ENCODE measurements around the gene RAPGEF5. TPM values are rescaled to one million over a fixed set of nuclear protein-coding genes. Genes with fewer than 3 reads are reported as not detected.

Gene RAPGEF5
- total and polyA plus RNA-seq, 2 experiments from 2014 or later: 0.11 to 0.86 TPM

DNA sequence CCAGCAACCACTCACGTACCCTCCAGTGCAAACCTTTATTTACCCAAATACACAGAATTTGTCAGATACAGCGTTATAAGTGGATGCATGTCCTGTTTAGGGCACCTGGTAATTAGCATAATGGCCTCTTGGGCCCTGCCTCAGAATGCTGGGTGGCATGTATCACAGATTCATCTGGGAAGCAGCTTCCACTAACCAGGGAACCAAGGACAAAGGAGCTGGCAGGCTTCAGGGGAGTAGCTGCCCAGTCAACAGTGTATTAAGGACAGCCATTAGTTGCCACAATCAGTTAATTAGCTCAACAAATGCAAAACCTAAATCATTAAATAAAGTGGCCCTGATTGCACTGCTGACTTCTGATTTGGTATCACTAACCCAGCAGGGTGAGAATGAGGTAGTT, 105.7 kb downstream of the RAPGEF5 start:
- Histone ChIP-seq H3K36me3 (ENCODE audit: low read depth) (no peaks in the 10 kb centered on the region), H4K20me1 (ENCODE audit: insufficient read depth) (no peaks in the 10 kb centered on the region), H3K4me1 (ENCODE audit: insufficient read depth) (no peaks in the 10 kb centered on the region), H2AFZ (no peak overlapping the region), H3K9me2 (ENCODE audit: insufficient read depth) (no peaks in the 10 kb centered on the region), H3F3A (ENCODE audit: insufficient read depth) (no peaks in the 10 kb centered on the region), H3K9me3 (ENCODE audit: low read depth) (no peaks in the 10 kb centered on the region), H3K27ac (no peak overlapping the region), H3K4me2 (ENCODE audit: unreplicated experiment) (no peak overlapping the region), H3K79me2 (ENCODE audit: insufficient read depth) (no peaks in the 10 kb centered on the region), H3K27me3 (replicated peaks; ENCODE audit: insufficient read depth) (no peaks in the 10 kb centered on the region; the same call in 1 of the 2 replicates), H3K9ac (no peak overlapping the region), H3K4me3 (no peak overlapping the region)
- DNase-seq: no peak
- no peak for TF ChIP-seq EZH2phosphoT487 (IDR thresholded peaks at IDR 0.05; ENCODE audit: insufficient read depth, low read depth)
- TF ChIP-seq EZH2 (IDR thresholded peaks at IDR 0.05; ENCODE audit: insufficient read depth, poor library complexity, severe bottlenecking): no peak
- in situ Hi-C loops (cut with MboI): no loop called here
- WGBS, 2 experiments (ENCODE audit: low coverage in 1 of 2, low lambda C conversion rate in 2 of 2, missing lambda C conversion rate in 2 of 2): 68 to 79% methylated on average over 2 of the region's 2 CpGs

DNA sequence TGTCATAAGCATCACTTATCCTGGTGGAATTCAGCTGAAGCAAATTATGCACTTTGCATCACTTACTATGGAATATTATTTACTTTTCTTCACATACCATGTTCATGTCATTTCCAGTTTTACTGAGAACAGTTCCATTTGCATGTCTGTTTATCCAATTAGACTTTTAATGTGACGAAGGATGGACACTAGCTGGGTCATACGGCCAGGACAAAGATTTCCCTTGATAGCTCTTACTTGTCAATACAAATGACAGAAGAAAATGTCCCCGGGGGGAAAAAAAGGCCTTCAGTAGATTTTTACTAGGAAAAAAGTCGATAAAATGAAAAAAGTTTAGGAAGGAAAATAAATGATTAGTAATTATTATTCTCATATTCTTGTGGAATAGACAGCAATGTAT, 106.6 kb downstream of the RAPGEF5 start:
- no peaks in the 10 kb centered on the region for H3K9me3 ChIP-seq (ENCODE audit: low read depth)
- no peak overlapping the region for H3K27ac ChIP-seq
- no peaks in the 10 kb centered on the region for H3K4me1 ChIP-seq (ENCODE audit: insufficient read depth)
- no peaks in the 10 kb centered on the region for H3K9me2 ChIP-seq (ENCODE audit: insufficient read depth)
- TF ChIP-seq EZH2 (IDR thresholded peaks at IDR 0.05; ENCODE audit: insufficient read depth, poor library complexity, severe bottlenecking) (no peak), EZH2phosphoT487 (IDR thresholded peaks at IDR 0.05; ENCODE audit: insufficient read depth, low read depth) (no peak)
- no peak for DNase-seq
- H3F3A ChIP-seq (ENCODE audit: insufficient read depth): no peaks in the 10 kb centered on the region
- H3K4me2 ChIP-seq (ENCODE audit: unreplicated experiment): no peak overlapping the region
- no peak overlapping the region for H3K9ac ChIP-seq
- H2AFZ ChIP-seq: no peak overlapping the region
- no peak overlapping the region for H3K4me3 ChIP-seq
- H3K79me2 ChIP-seq (ENCODE audit: insufficient read depth): no peaks in the 10 kb centered on the region
- no peaks in the 10 kb centered on the region; the same call in 1 of the 2 replicates for H3K27me3 ChIP-seq (replicated peaks; ENCODE audit: insufficient read depth)
- H3K36me3 ChIP-seq (ENCODE audit: low read depth): no peaks in the 10 kb centered on the region
- in situ Hi-C loops (cut with MboI): no loop called here
- 44 to 54% methylated on average over 4 of the region's 4 CpGs for WGBS, 2 experiments (ENCODE audit: low coverage in 1 of 2, low lambda C conversion rate in 2 of 2, missing lambda C conversion rate in 2 of 2)
- H4K20me1 ChIP-seq (ENCODE audit: insufficient read depth): no peaks in the 10 kb centered on the region

DNA sequence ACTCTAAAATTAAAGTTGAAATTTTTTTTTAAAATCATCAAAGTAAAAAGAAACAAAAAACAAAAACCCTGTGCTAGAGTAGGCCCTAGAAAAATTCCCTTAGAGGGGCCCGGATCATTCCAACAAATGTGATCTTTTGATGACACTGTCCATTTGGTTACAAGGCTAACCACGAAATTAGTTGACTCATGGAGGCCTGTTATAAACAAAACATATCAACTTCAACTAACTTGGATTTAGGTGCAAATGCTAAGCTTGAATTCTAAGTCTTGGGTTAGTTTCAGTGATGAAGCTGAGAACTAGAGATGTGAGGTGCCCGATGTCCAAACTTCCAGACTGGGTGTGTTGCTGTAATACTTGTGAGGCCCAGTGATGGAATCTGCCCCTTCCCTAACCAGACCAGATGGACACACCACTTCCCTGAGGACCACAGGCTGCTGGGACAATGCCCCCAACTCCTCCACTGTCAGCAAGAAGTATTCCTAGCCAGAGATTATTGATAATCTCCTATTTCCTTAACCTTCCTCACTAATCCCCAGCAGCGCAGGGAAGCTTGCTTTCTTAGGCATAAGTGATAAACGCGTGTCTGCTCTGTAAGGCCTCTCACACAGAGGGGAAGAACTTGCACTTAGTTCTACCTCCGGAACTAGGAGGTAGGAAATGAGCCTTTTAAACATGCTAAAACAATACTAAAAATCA, 108.7 kb downstream of the RAPGEF5 start:
- Histone ChIP-seq H4K20me1 (ENCODE audit: insufficient read depth) (no peaks in the 10 kb centered on the region), H3K9me2 (ENCODE audit: insufficient read depth) (no peaks in the 10 kb centered on the region), H3K79me2 (ENCODE audit: insufficient read depth) (no peaks in the 10 kb centered on the region), H3K9me3 (ENCODE audit: low read depth) (no peaks in the 10 kb centered on the region), H3K4me2 (ENCODE audit: unreplicated experiment) (no peak overlapping the region), H3K36me3 (ENCODE audit: low read depth) (no peaks in the 10 kb centered on the region), H3K27ac (no peak overlapping the region), H3F3A (ENCODE audit: insufficient read depth) (no peaks in the 10 kb centered on the region), H3K27me3 (replicated peaks; ENCODE audit: insufficient read depth) (no peaks in the 10 kb centered on the region; the same call in 1 of the 2 replicates), H3K4me3 (no peak overlapping the region), H3K4me1 (ENCODE audit: insufficient read depth) (no peaks in the 10 kb centered on the region), H2AFZ (no peak overlapping the region), H3K9ac (no peak overlapping the region)
- 78 to 80% methylated on average over 7 of the region's 7 CpGs for WGBS, 2 experiments (ENCODE audit: low coverage in 1 of 2, low lambda C conversion rate in 2 of 2, missing lambda C conversion rate in 2 of 2)
- DNase-seq: no peak
- TF ChIP-seq EZH2 (IDR thresholded peaks at IDR 0.05; ENCODE audit: insufficient read depth, poor library complexity, severe bottlenecking) (no peak), EZH2phosphoT487 (IDR thresholded peaks at IDR 0.05; ENCODE audit: insufficient read depth, low read depth) (no peak)
- in situ Hi-C loops (cut with MboI): no loop called here

DNA sequence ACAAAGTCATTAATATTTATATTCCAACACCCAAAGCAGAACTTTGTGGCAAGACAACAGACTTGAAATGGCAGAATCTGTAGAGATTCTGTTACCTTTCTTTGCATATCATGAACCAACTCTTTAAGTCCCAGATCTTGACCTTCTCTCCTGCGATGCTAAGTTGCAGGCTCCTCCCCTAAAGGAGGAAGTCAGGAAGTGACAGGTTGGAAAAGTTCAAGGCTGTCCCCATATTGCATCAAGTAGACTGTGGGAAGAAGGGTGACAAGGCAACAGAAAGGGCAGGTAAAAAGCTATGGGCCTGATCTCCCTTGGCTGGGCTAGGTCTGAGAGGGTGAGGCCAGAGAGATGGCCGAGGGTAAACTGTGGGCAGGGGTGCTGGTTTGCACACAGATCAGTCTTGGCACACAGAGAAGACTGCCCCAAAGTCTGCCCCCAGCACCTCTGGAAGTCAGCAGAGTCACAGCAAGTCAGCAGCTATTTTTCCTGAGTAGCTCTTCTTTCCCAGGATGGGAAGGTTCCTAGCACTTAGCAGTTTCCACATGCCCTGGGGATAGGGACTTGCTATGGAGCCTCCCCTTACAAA, 115.1 kb downstream of the RAPGEF5 start:
- no peaks in the 10 kb centered on the region for H3K79me2 ChIP-seq (ENCODE audit: insufficient read depth)
- in situ Hi-C loops (cut with MboI): no loop called here
- TF ChIP-seq EZH2phosphoT487 (IDR thresholded peaks at IDR 0.05; ENCODE audit: insufficient read depth, low read depth) (no peak), EZH2 (IDR thresholded peaks at IDR 0.05; ENCODE audit: insufficient read depth, poor library complexity, severe bottlenecking) (no peak)
- no peaks in the 10 kb centered on the region for H3K9me2 ChIP-seq (ENCODE audit: insufficient read depth)
- no peak overlapping the region for H3K4me2 ChIP-seq (ENCODE audit: unreplicated experiment)
- no peaks in the 10 kb centered on the region for H3K9me3 ChIP-seq (ENCODE audit: low read depth)
- no peaks in the 10 kb centered on the region for H4K20me1 ChIP-seq (ENCODE audit: insufficient read depth)
- no peak overlapping the region for H3K27ac ChIP-seq
- H3K4me1 ChIP-seq (ENCODE audit: insufficient read depth): no peaks in the 10 kb centered on the region
- H3K9ac ChIP-seq: no peak overlapping the region
- H3K4me3 ChIP-seq: no peak overlapping the region
- DNase-seq: no peak
- 62 to 63% methylated on average over 2 of the region's 2 CpGs for whole genome bisulfite sequencing, 2 experiments (ENCODE audit: low coverage in 1 of 2, low lambda C conversion rate in 2 of 2, missing lambda C conversion rate in 2 of 2)
- H2AFZ ChIP-seq: no peak overlapping the region
- no peaks in the 10 kb centered on the region for H3F3A ChIP-seq (ENCODE audit: insufficient read depth)
- no peaks in the 10 kb centered on the region for H3K36me3 ChIP-seq (ENCODE audit: low read depth)
- H3K27me3 ChIP-seq (replicated peaks; ENCODE audit: insufficient read depth): no peaks in the 10 kb centered on the region
